Posterior vena cava (tissue), 2 donors: ENCODE measurements around the gene VWA5B1. TPM values are rescaled to one million over a fixed set of nuclear protein-coding genes. Genes with fewer than 3 reads are reported as not detected.
"Not testable (repeated sequence)": the region's sequence is repeated elsewhere in the genome, so short reads cannot be mapped to it uniquely, and the experiment has no call there.

ENCODE experiments used
- DNase-seq: peaks from one replicate; pipeline ENCODE4 v3.0.0-alpha.2; 2020; ENCODE audit warnings: low spot score
- intact Hi-C, 2 donors: fragments of 100-400 bp; cut with DNase I; formaldehyde crosslinking; loops; one replicate each; pipeline versions ENCODE4 v1.14.1 to v1.14.2; 2022 to 2023
- long read RNA-seq, 2 donors: library from polyadenylated mRNA; unstranded; transcript quantifications; one replicate each; pipeline ENCODE4 v2.0.0, GENCODE V29; 2020 to 2021
- total RNA-seq, 2 donors: library from RNA; stranded (reverse); fragmentation: NEBNext Ultra II Directional; extraction: Animal tissue kit (Norgen Biotek cat#: 25700); gene quantifications; one replicate each; pipeline ENCODE4 v1.2.1, GENCODE V29; 2021
- donor health status: DM: yes; HTN: yes; CAD: no.
- donor health status: DM: yes; HTN: yes; CAD: no.

Gene VWA5B1, protein sequence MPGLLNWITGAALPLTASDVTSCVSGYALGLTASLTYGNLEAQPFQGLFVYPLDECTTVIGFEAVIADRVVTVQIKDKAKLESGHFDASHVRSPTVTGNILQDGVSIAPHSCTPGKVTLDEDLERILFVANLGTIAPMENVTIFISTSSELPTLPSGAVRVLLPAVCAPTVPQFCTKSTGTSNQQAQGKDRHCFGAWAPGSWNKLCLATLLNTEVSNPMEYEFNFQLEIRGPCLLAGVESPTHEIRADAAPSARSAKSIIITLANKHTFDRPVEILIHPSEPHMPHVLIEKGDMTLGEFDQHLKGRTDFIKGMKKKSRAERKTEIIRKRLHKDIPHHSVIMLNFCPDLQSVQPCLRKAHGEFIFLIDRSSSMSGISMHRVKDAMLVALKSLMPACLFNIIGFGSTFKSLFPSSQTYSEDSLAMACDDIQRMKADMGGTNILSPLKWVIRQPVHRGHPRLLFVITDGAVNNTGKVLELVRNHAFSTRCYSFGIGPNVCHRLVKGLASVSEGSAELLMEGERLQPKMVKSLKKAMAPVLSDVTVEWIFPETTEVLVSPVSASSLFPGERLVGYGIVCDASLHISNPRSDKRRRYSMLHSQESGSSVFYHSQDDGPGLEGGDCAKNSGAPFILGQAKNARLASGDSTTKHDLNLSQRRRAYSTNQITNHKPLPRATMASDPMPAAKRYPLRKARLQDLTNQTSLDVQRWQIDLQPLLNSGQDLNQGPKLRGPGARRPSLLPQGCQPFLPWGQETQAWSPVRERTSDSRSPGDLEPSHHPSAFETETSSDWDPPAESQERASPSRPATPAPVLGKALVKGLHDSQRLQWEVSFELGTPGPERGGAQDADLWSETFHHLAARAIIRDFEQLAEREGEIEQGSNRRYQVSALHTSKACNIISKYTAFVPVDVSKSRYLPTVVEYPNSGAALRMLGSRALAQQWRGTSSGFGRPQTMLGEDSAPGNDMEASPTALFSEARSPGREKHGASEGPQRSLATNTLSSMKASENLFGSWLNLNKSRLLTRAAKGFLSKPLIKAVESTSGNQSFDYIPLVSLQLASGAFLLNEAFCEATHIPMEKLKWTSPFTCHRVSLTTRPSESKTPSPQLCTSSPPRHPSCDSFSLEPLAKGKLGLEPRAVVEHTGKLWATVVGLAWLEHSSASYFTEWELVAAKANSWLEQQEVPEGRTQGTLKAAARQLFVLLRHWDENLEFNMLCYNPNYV
- not detected for total RNA-seq
- long read RNA-seq, donor 1: 0 reads
- long read RNA-seq, donor 2: 0 reads

DNA sequence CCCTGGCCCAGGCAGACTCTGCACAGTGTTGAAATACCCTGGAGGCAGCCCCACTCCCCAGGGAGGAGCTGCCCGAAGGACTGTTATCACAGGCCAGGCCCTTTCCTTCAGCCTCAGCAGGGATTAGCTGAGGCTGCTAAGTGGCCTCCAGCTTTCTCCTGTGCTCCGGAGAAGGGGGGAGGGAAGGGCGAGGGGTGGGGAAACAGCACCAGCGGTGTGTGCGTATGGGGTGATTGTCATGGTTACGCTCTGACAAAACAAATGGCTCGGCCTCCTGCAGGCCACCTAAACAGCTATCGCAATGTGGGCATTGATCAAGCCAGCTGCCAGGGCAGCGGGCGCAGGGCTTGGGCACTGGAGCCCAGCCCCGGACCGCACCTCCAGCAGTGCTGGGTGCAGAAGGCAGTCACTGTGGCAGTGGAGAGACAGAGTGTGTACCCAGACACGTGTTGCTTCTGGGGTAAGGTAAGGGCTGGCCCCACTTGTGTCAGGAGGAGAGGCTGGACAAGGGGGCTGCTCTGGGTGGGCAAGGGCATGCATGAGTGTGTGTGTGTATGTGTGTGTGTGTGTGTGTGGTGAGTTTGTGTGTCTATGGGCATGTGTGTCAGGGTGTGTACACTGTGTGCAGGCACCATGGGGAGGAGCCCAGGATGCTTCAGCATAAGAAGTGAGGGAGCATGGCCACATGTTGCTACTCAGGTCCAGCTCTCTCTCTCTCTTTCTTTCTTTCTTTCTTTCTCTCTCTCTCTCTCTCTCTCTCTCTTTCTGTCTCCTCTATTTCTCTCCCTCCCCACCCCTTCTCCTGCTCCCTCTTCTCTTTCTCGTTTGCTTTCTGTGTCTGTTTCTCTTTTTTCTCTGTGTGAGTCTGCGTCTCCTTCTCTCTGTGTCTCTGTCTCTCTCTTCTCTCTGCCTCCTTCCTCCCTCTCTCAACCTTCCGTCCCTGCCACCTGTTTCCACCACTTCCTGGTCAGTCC, at the start of gene VWA5B1:
Gene VWA5B1, plus strand, starts transcription at position 252 of the 974 bp plus-strand sequence. CDS start 19,727 bp downstream, outside the sequence.
- DNase-seq: no peak

DNA sequence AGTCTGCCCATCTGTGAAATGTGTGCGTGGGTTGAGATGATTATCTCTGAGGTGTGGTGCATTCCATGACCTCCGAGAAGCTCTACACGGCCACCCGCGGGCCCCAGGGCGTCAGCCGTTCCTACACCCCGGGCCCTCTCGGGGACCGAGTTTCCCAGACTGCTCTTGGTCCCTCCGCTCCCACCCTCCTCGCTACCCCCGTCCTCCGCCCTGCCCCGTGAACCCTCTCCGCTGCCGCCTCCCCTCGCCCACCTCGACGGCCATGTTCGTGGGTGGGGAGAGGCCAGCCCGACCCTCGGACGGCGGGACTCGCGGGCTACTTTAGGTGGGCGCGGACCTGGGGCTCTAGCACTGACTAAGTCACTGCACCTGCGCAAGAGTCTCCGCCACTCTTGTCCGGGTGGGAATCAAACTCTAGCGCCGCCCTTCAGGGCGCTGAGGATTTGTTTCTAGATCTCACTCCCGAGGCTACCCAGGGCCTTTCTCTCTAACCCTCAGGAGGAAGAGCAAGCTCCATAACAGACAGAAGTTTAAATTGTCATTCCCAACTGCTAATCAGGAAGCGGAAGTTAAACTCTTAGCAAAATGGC, 47.7 kb upstream of the VWA5B1 start:
- no peak for DNase-seq
- intact Hi-C loops: no loop called here

More for the DNA sequence above, at the start of gene VWA5B1:
- intact Hi-C loops: no loop called here

DNA sequence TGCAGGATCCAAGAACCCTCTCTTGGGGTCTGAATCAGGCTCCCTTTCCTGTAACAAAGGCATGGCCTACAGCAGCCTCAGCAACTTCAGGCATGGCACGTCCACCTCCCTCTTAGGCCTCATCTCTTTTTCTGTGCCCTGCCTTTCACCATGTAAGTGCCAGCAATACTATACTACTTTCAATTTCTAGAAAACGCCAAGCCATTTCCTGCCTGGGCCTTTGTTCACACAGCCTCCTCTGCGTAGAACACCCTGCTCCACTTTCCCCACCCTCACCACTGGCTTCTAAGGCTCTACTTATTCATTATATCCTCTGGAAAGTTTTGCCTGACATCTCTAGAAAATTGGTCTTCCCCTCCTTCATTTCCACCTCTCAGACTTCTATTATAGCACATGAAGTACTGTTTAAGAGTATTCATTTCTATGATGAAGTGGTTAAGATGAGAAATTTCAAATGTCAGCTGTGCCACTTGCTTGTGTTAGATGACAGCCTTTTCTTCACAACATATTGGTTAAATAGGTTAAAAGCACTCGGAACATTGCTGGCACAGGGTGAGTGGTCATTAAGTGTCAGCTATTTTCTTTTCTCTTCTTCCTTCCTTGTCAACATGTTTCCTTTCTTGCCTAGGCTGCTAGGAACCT, 41.6 kb upstream of the VWA5B1 start:
- intact Hi-C loops: loop anchor here in 1 of 2 donors (1.0 kb wide), 1 partner anchor 22 kb away; no protein-coding TSS in a partner anchor
- DNase-seq: no peak

DNA sequence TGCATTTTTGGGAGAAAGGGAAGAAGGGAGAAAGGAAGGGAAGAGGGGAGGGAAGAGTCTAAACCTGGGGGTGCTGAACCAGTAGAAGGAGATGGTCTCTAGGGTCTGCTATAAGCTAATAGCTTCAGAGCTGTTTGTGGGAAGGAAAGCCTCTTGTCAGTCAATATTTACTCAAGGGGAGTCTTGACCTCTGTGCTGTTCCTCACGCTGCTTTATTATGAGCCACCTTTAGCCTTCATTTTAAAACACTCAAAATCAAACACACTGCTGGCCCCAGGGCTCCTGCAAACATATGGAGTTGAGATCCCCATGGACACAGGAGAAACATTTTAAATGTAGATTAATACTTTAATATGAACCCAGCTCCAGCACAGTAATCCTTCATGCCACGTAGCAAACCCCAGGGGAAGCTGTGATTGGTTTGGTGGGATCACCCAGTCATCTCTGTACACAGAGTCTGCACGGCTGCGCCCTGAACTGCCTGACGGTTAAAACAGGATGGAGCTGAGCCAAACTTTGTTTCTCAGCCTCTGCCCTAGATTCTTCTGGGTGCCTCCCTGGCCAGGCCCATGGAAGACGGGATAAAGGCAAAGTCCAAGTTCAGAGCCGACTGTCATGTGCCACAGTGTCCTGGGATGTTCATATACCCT, 40.2 kb upstream of the VWA5B1 start:
- intact Hi-C loops: no loop called here
- no peak for DNase-seq

DNA sequence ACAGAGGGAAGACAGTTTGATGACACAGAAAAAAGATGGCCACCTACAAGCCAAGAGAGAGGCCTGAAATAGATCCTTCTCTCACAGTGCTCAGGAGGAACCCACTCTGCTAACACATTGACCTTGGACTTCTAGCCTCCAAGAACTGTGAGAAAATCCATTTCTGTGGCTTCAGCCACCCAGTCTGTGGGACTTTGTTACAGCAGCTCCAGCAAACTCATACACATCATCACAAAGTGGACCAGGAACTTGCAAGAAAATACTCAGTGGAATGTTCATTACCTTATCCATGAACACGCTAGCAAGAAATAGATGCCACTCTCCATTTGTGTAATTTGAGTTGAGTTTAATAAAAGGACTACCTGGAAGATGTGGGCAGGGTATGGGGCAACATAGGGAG, 38.1 kb upstream of the VWA5B1 start:
- intact Hi-C loops: no loop called here
- DNase-seq: no peak

DNA sequence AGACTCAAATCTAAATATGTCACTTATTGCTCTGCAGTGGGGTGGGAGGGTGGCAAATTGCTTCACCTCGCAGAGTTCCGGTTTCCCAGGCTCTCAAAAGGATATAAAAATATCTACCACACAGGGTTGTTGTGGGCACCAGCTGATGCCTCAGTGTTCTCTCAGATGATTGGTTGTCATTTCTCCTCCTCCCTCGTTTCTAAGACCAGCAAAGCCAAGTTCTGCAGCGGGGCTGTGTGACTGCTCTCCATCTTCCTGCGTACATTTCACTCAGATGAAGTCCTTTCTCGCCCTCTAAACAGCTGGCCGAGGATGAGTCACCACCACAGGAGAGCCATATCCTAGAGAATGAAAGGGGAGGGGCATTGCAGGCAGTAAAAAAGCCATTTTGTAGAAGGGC, 35.0 kb upstream of the VWA5B1 start:
- intact Hi-C loops: no loop called here
- DNase-seq: no peak

DNA sequence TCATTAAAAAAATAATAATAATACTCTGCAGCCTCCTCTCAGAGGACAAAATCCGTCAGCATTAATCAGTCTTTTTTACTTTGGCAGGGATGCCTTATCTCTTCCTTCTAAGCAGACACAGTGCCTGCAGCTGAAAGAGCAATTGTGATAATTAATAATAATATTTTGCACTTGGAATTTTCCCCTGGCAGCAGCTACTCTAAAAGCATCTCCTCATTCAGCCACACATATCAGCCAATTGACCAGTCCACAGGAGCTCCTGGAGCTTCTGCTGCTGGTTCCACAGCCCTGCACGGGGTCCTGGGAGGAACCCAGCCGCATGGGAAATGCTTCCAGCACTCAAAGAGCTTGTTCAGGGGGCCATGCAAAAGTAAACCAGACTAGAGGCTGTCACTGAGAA, 31.0 kb upstream of the VWA5B1 start:
- intact Hi-C loops: no loop called here
- DNase-seq: no peak

DNA sequence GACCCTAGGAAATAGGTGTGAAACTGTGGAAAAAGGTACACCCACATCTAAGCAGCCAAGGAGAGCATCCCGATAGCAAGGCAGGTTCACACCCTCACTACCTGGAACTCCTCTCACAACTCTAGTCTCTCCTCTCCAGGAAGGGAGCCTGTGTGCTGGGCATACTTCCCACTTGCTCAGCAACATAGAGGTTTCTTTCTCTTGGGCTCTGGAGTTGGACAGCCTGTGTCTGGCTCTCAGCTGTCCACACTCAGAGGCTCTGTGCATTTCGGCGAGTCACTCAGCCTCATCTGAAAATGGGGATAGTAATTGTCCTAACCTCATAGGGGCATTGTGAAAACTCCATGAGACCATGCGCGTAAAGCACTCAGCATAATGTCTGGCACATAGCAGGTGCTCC, 29.6 kb upstream of the VWA5B1 start:
- intact Hi-C loops: no loop called here
- no peak for DNase-seq

DNA sequence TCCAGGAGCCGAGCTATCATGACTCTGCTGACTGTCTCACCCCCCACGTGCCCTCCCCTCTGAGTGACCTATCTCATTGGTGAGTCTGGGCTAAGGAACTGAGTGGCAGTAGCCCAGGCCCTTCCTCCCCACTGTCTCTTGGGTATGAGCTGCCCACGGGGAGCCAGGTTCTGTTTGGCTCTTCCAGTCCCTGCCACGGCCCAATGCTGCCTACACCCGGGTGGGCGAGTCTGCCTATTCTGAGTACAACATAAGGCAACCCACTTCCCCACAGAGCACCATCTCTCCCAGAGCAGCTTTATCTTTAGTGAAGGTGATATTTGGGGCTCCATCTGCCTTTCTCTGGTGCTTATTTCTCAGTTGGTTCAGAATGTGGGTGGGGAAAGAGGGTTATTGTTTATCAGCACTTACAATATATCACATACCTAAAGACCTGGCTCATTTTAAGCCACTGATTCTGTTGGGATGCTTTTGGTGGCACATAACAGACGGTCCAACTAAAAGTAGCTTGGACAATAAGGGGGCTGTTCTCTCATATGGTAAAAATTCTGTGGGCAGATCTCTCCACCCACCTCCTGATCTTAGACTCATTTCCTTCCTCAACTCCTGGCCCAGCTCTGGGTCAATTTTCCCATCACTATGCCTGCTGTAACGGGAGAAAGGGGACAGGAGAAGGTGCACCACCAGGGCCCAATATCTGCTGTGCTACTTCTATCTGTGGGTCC, 27.7 kb upstream of the VWA5B1 start:
- intact Hi-C loops: no loop called here
- no peak for DNase-seq

DNA sequence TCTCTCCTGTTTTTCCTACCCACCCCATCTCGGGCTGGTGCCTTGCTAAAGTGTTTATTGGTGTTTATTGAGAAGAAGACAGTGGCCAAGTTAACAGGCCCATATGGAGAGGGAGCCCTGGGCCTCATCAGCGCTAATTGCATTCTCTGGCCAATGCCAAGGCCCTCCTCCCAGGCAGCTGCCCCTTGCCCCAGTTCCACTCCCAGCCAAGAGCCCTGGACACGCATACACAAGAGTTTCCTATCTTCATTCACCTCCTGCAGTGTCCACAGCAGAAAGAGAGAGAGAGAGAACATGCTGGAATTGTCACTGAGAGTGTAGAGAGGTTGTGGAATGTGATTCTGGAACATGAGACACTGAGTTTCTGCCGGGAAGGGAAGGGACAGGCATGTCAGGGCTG, 25.4 kb upstream of the VWA5B1 start:
- intact Hi-C loops: no loop called here

DNA sequence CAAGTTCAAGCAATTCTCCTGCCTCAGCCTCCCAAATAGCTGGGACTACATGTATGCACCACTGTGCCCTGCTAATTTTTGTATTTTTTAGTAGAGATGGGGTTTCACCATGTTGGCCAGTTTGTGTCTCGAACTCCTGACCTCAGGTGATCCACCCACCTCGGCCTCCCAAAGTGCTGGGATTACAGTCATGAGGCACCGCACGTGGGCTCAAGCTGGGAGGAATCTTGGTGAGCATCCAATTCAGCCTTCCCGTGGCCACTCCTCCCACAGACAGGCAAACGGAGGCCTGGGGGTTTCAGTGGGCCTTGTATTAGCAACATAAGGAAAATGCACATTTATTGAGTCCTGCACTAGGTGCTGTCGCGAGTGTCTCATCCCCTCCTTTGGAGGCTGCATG, 24.5 kb upstream of the VWA5B1 start:
- no peak for DNase-seq
- intact Hi-C loops: no loop called here

More for the DNA sequence above, 25.4 kb upstream of the VWA5B1 start:
- DNase-seq: no peak

DNA sequence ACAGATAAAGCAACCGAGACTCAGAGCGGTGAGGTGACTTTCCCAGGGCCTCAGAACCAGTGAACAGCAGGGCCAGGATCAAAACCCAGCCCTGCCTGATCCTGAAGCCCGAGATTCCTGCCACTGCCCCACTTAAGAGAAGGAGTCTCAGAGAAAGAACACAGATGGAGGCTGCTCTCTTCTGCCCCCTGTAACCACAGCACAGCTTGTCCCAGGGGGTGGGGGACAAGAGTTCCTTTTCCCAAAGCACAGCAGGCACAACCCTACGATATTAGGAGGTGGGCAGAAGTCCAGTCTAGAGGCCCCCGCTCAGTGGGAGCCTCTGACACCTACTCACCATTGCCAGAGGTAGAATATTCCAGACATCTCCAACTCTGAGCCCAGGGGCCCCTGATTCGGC, 24.0 kb upstream of the VWA5B1 start:
- intact Hi-C loops: no loop called here
- no peak for DNase-seq

DNA sequence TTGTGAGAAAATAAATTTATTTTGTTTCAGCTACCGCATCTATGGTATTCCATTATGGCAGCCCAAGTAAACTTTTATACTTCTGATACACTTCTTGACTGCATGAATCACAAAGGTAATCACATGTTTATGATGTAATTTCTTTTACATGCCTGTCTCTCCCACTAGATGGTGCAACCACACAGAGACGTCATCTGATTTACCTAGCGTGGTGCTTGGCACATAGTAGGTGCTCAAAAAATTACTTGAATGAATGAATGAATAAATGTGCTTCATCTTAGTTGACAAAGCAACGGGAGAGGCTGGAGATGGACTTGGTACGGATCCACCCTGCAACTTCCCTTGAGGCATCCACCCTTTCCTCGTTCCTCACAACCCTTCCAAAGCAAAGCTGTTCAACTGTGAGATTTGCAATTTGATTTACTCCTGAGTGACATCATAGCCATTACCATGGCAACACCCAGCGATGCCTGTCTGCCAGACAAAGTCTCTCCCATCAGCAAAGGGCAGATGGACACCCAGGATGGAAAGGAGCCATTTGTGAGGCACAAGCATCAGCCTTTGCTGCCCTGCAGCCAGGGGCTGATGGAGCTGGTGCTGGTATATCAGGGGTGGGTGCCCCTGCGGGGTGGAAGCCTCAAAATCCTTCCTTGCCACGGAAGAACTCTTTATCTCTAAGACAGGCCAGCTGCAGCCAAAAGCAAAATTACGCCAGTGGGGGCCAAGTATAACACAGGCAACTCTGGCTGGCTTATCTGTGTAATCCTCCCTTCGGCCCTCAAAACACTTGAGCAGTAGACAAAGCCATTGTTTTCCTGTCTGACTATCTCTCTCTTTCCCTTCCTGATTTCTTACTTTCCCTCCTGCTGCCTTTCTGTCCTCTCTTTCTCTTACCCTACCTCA, 18.9 kb upstream of the VWA5B1 start:
- DNase-seq: no peak
- intact Hi-C loops: loop anchor here in 1 of 2 donors (1.0 kb wide), 1 partner anchor 23 kb away; no protein-coding TSS in a partner anchor

DNA sequence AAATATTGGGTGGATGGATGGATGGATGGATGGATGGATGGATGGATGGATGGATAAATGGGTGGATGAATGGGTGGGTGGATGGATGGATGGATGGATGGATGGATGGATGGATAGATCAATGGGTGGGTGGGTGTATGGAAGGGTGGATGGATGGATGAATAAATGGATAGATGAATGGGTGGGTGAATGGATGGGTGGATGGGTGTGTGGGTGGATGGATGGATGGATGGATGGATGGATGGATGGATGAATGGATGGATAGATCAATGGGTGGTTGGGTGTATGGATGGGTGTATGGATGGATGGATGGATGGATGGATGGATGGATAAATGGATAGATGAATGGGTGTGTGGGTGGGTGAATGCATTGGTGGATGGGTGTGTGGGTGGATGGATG, 17.0 kb upstream of the VWA5B1 start:
- intact Hi-C loops, DNase-seq: not testable (repeated sequence)

DNA sequence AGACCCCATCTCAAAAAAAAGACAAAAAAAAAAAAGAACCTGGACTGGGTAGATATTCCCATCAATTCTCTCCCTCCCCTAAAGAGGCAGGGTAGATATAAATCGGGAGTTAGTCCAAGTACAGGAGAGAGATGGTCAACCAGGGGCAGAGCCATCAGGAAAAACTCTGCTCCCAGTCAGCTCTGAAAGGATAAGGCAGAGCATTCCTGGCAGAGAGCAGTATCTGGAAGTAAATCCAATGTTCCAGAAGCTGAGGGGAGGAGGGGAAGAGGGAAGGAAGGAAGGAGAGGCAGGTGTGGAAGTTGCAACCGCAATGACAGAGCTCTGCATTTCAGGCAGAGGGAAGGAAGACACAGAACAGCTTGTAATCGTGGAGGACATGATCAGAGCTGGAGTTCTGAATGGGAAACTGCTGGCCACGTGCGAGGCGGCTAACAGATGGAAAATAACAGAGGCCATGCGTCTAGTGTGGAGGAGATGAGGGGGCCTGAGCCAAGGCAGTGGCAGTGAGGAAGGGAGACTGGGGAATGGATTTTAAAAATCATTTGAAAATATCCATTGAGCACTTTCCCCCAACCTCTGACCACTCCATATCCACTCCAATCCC, 15.3 kb upstream of the VWA5B1 start:
- no peak for DNase-seq
- intact Hi-C loops: no loop called here
